ENCODE data around the gene RHAG.
"Not testable (repeated sequence)": the region's sequence is repeated elsewhere in the genome, so short reads cannot be mapped to it uniquely, and the experiment has no call there.

RHAG gene

GRCh38 chr6:49666930-49667757 is 30.5 kb upstream of the RHAG start:
- Histone ChIP-seq H3K27ac (no peak overlapping the region), H3K4me1 (no peaks in the 10 kb centered on the region), H3K36me3 (ENCODE audit: control insufficient read depth, insufficient read depth, low read length) (no peaks in the 10 kb centered on the region), H3K27me3 (ENCODE audit: control insufficient read depth, insufficient read depth, low read length) (no peaks in the 10 kb centered on the region), H3K9ac (no peak overlapping the region), H3K4me3 (ENCODE audit: low read depth, low read length) (no peak overlapping the region), H3K4me2 (ENCODE audit: low read length) (no peak overlapping the region), H3K9me3 (ENCODE audit: control insufficient read depth, low read length) (no peaks in the 10 kb centered on the region), H3K79me2 (no peaks in the 10 kb centered on the region), H2AFZ (no peak overlapping the region)
- no peak for TF ChIP-seq CTCF (IDR thresholded peaks at IDR 0.05)

- H2AFZ ChIP-seq = no peak overlapping the region
- H3K4me2 ChIP-seq (ENCODE audit: low read length) = no peak overlapping the region
- no peaks in the 10 kb centered on the region for H3K36me3 ChIP-seq (ENCODE audit: control insufficient read depth, insufficient read depth, low read length)
- no peak for TF ChIP-seq CTCF (IDR thresholded peaks at IDR 0.05)
- no peaks in the 10 kb centered on the region for H3K4me1 ChIP-seq
- no peak overlapping the region for H3K9ac ChIP-seq
- H3K9me3 ChIP-seq (ENCODE audit: control insufficient read depth, low read length) = peaks cover 1% of the 10 kb centered on the region
- H3K79me2 ChIP-seq = no peaks in the 10 kb centered on the region
- no peaks in the 10 kb centered on the region for H3K27me3 ChIP-seq (ENCODE audit: control insufficient read depth, insufficient read depth, low read length)
- H3K4me3 ChIP-seq (ENCODE audit: low read depth, low read length) = no peak overlapping the region
- no peak overlapping the region for H3K27ac ChIP-seq
Measured at GRCh38 chr6:49666480-49666879, 29.8 kb upstream of the RHAG start.

GRCh38 chr6:49664817-49665216 is 28.2 kb upstream of the RHAG start:
- H3K36me3 ChIP-seq (ENCODE audit: control insufficient read depth, insufficient read depth, low read length) = no peaks in the 10 kb centered on the region
- no peak overlapping the region for H3K4me2 ChIP-seq (ENCODE audit: low read length)
- no peak for TF ChIP-seq CTCF (IDR thresholded peaks at IDR 0.05)

GRCh38 chr6:49664054-49664453 is 27.4 kb upstream of the RHAG start:
- not testable (repeated sequence) for H3K9ac ChIP-seq; H3K9me3 ChIP-seq (ENCODE audit: control insufficient read depth, low read length); H3K4me2 ChIP-seq (ENCODE audit: low read length); H3K4me1 ChIP-seq; H3K27me3 ChIP-seq (ENCODE audit: control insufficient read depth, insufficient read depth, low read length); H2AFZ ChIP-seq; H3K79me2 ChIP-seq; H3K27ac ChIP-seq; H3K36me3 ChIP-seq (ENCODE audit: control insufficient read depth, insufficient read depth, low read length); H3K4me3 ChIP-seq (ENCODE audit: low read depth, low read length)

More at GRCh38 chr6:49664817-49665216, 28.2 kb upstream of the RHAG start:
- H3K4me1 ChIP-seq = no peaks in the 10 kb centered on the region
- H3K27me3 ChIP-seq (ENCODE audit: control insufficient read depth, insufficient read depth, low read length) = no peaks in the 10 kb centered on the region
- peaks cover 3% of the 10 kb centered on the region for H3K9me3 ChIP-seq (ENCODE audit: control insufficient read depth, low read length)
- no peak overlapping the region for H3K9ac ChIP-seq
- no peak overlapping the region for H2AFZ ChIP-seq
- no peak overlapping the region for H3K4me3 ChIP-seq (ENCODE audit: low read depth, low read length)
- H3K27ac ChIP-seq = no peak overlapping the region
- no peaks in the 10 kb centered on the region for H3K79me2 ChIP-seq

- H3K27me3 ChIP-seq (ENCODE audit: control insufficient read depth, insufficient read depth, low read length) = no peaks in the 10 kb centered on the region
- no peaks in the 10 kb centered on the region for H3K36me3 ChIP-seq (ENCODE audit: control insufficient read depth, insufficient read depth, low read length)
- TF ChIP-seq CTCF (IDR thresholded peaks at IDR 0.05) = no peak
- H3K79me2 ChIP-seq = no peaks in the 10 kb centered on the region
- H2AFZ ChIP-seq = no peak overlapping the region
- no peak overlapping the region for H3K9ac ChIP-seq
- peaks cover 3% of the 10 kb centered on the region for H3K9me3 ChIP-seq (ENCODE audit: control insufficient read depth, low read length)
- no peak overlapping the region for H3K4me2 ChIP-seq (ENCODE audit: low read length)
- no peak overlapping the region for H3K27ac ChIP-seq
- H3K4me1 ChIP-seq = no peaks in the 10 kb centered on the region
- no peak overlapping the region for H3K4me3 ChIP-seq (ENCODE audit: low read depth, low read length)
Measured at GRCh38 chr6:49662892-49663261, 26.2 kb upstream of the RHAG start.

Data from parathyroid adenoma (tissue), 2 donors.